ELR (cell line): ENCODE measurements around the gene LYZL1.
A peak's percentile ranks its signal among the peaks of the same experiment; 100 is the strongest.
"Not testable (repeated sequence)": the region's sequence is repeated elsewhere in the genome, so short reads cannot be mapped to it uniquely, and the experiment has no call there.

Experiments used
- DNase-seq: peaks from one replicate; pipeline ENCODE4 v3.0.0-alpha.2; 2015; ENCODE audit warnings: low read depth

Gene LYZL1

DNA sequence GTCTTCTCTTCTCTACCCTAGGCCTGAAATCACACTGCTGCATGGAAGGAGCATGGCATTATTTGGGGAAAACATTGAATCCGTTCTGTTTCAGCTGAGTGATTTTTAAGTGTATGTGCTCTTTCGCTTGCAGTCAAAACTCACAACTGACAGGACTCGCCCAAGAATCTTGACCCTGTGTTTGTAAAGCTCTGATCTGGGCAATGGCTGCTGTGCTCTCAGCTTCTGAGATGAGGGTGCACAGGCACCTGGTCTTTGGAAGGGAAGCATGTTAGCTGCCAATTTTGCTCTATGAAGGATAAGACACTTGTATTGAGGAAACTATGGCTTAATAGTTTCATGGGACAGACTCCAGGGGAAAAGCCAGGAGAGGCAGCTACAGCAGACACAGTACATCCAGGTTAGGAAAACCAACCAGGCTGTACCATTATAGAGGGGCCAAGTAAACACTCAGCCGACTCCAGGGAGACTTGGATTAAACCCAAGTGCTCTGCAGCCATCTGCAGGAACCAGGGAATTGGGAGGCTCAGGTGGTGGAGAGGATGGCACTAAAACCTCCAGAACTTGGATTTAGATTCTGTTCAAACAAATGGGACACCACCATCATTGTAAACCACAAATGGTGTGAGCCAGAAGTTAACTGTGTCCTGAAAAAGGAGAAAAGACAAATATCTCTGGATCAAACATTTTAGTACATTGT lies 43.3 kb downstream of the LYZL1 start:
- no peak for DNase-seq

DNA sequence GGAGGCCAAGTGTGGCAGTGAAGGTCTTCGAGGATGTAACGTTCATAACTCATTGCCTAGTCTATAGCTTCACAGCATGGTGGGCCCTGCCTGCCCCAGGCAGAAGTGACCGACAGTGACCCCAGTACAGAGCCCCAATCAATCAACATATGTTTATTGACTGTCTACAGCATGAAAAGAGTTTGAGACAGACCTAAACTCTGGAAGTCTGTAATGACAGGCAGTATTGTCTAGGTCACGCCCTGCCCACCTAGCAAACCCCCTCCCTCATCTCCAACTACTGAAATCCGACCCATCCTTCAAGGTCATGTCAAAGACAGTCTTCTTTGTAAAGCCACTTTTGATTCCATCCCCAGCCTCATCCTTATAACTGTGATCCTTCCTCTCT lies 43.9 kb downstream of the LYZL1 start:
- DNase-seq = no peak

DNA sequence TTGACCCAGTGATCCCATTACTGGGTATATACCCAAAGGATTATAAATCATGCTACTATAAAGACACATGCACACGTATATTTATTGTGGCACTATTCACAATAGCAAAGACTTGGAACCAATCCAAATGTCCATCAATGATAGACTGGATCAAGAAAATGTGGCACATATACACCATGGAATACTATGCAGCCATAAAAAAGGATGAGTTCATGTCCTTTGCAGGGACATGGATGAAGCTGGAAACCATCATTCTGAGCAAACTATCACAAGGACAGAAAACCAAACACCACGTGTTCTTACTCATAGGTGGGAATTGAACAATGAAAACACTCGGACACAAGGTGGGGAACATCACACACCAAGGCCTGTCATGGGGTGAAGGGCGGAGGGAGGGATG lies 48.7 kb downstream of the LYZL1 start:
- not testable (repeated sequence) for DNase-seq

DNA sequence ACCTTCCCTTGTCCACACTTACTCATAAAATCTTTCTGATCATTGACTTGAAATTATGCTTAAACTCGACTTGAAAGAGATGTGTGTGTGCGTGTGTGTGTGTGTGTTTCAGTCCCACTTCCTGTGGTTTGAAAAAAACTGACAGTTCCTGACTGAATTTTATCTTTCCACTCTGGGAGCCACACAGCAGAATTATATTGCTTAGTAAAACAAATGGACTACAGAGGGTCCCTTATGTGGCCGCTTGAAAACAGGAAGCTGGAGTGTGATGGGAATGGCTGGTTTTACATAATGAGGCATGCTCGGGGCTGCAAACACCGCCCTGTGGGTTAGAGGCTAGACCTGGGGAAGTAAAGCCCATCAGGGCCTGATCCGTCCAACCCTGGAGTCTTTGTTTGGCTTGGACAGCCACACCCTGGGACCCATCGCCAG lies 54.8 kb downstream of the LYZL1 start:
- DNase-seq = no peak

DNA sequence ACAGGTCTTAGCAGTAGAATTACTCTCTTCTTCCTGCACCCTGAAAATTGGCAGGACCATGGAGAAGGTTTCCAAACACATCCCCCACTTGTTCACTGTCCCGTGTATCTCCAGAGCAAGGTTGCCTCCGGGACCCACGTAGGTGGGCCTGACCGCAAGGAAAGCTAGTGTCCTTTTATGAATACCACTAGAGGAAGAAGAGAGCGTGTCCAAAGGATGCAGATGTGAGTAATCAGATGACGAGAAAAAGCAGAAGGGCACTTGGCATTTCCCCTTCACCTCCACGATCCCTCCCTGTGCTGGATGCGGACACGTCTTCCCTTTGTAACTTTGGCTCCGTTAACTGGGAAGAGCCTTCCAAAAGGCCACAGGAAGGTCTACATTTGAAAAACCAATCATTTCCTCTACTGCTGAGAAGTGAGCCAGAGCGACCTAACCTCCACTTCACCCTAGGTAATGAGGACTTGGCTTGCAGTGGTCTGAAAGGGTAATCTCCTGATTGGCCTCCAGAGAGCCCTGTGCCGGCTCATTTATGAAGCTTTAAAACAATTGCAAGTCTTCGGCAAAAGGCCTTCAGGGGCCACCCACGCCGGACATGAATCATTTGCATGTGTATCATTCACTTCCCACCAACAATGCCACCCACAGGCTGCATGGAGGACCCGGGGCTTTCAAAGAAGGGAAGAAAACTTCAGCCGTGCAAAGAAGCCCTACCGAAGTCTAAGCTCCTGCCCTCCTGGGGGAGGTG lies 55.4 kb downstream of the LYZL1 start:
- peak; percentile 81 for DNase-seq

DNA sequence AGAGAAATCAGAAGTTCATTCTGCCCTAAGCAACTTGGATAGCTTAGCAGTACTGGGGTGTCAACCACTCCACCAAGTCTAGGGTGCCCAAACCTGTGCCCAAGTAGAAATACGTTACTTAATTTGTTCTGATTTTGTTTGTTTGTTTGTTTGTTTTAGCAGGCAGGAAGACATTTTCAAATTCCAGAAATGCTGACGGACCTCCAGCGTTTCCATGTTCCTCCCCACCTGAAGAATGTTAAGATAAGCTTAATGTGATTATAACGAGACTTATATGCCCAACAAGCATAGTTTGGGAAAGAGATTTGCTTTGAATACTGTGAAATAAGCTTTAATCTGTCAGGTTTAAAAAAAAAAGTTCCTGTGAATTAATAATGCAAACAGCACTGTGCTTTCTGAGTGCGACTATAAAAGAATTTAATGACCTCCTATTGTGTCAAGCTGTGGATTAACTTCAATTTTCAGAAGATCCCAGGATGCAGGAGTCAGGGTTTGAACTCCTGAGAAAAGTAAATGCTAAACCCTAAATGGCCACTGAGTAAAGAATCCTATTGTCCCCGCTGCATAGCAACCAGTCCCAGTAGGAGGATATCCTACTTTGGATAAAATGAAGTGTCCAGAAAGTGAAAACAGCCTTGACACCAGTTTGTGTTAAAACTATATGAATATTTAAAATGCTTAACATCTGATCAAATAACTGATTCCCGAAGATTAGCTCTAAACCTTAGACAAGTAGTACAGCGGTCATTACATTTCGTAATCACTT lies 56.5 kb downstream of the LYZL1 start:
- no peak for DNase-seq

DNA sequence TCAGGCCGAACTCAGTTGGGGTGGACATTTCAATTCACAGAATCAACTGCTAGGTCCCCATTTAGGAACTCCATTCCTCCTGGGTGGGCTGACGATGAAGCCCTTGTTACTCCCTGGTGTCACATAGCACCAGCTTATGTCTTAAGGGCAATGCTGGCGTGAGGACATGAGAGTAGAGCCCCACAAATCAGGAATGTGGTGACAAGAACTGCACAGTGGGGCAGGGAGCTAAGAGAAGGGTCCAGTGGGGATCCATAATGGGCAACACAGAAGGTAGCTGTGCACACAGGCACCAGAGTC lies 57.0 kb downstream of the LYZL1 start:
- DNase-seq = no peak

DNA sequence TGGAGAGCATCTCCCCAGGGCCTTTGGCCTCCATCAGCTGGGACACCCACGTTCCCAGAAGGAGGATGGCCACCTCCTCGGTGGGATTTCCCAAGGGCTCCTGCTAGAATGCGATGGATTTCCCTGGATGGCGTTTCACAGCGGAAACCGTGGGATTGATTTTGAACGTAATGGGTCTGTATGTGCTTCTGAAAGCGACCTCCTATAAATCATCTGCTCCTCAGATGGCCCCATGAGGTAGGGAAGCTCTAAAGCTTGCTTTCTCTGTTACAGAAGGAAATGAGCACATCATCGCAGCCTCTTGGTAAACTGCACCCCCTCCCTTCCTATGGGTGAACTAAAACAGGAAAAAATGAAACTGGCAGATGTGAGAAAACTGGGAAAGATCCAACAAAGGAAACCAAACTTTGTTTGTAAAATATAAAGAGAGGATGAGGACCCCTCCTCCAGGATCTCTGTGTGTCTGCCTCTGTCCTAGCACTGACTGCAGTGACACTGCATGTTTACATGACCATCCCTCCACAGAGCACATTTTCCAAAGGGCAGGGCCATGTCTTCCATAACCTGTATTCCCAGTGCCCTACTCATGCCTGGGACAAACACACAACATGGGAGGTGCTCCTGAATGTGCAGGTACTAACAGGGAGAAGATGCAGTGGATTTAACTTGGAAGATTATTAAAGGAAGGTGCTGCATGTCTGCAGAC lies 57.6 kb downstream of the LYZL1 start:
- DNase-seq = no peak

DNA sequence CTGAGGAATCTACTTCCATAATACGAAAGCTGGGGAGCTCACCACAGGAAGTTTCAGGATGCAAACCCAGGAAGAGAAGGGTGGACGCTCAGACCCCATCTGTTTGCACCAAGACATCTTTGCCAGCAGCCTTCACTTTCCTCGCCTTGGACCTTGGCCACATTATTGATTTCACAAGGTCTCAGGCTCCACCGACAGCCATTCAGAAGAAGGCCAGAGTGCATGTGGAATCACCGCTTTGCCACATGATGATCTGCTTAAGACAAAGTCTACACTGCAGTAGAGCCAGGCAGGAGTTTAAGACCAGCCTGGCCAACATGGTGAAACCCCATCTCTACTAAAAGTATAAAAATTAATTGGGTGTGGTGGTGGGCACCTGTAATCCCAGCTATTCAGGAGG lies 60.0 kb downstream of the LYZL1 start:
- DNase-seq = no peak

DNA sequence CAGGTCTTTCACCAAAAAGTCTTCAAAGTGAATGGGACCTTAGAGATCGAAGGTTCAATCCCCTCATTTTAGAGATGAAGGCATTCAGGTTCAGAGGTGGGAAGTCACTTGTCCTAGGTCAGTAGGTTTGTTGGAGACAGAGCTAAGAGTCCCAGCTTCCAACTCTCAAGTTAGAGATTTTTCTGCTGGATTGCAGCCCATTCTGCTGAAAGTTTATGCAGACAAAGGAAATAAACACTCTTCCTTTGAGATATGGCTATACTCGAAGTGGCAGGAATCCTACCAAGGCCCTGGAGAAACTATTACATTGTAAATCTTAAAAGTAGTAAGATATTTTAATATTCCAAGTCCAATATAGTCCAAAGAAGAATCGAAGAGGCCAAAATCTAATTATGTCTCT lies 64.4 kb downstream of the LYZL1 start:
- no peak for DNase-seq

DNA sequence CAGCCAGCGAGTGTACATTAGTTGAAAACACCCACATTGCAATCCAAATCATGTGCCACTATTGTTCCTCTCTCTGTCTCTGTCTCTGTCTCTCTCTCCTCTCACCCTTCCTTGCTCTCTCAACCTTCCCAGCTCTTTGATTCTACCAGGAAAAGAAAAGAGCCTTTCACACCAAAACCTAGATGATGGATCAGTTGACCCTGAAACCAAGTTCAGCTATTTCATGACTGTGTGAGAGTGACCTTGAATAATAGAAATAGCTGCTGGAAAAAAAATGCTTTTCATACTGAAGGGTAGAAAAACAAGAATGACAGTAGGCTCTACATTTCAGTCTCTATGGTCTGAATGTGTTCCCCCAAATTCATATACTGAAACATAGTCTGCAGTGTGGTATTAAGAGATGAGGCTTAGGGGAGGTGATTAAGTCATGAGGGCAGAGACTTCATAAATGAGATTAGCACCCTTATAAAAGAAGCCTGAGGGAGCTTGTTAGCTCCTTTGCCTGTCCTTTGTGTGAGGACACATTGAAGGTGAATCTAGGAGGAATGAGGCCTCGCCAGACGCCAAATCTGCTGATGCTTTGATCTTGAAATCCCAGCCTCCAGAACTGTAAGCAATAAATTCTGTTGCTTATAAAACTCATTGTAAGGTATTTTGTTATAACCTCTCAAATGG lies 65.2 kb downstream of the LYZL1 start:
- DNase-seq = no peak

DNA sequence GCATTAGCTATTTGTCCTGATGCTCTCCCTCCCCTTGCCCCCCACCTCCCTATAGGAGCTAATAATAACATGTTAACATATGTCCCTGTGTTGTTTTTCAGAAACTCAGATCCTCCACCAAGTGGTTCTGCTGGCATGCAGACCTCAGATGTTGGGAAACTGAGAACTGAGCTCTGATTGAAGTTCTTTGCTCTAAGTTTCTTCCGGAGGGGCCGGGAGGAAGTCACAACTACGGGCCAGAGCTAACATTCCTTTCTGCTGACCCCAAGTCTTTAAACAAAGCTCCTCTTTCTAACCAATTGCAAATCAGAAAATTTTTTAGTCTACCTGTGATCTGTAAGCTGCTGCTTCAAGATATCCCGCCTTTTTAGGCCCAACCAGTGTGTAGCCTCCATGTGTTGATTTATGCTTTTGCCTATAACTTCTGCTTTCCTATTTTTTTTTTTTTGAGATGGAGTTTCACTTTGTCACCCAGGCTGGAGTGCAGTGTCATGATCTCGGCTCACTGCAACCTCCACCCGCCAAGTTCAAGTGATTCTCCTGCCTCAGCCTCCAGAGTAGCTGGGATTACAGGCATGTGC lies 66.6 kb downstream of the LYZL1 start:
- DNase-seq = no peak

DNA sequence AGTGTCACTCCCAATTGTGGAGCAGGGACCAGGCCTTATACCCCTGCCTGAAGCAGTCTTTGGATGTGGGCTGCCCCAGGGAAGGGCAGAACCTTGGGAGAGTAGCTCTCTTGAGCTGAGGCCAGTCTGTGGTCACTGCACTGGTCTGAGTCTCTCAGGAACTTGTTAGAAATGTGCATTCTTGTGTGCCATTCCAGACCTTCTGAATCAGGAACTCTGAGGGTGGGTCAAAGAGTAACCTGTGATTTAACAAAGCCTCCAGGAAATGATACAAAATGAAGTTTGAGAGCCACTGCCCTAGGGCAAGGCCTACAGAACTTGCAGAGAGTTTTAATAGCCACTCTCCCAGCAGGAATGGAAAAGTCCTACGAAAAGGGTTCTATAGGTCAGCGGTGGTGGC lies 68.1 kb downstream of the LYZL1 start:
- DNase-seq = peak; percentile 39

DNA sequence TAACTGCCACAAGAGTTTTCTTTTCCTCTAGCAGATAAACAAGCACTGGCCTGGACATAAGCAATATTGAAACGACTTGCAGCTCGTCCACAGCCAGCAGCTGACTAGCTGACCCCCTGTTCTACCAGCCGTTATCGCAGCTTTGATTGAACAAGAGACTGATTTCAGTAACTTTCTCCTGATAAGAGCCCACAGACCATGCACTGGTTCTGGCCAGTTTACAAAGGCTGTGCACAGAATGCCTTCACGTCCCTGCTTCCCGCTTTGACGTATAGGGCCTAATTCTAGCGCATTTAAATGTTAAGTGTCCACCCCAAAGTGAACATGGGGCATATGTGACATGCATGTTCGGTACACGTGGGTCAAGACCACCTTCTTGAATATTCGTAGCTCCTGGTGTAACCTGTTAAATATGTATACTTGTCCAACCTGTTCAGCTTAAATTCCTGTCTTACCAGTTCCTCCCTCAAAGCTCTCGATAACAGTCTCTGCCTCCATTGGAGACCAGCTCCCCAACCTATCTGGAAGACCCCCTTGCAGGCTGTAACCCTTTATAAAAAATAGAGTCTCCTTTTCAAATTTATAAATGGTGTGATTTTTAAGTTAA lies 69.2 kb downstream of the LYZL1 start:
- DNase-seq = no peak

DNA sequence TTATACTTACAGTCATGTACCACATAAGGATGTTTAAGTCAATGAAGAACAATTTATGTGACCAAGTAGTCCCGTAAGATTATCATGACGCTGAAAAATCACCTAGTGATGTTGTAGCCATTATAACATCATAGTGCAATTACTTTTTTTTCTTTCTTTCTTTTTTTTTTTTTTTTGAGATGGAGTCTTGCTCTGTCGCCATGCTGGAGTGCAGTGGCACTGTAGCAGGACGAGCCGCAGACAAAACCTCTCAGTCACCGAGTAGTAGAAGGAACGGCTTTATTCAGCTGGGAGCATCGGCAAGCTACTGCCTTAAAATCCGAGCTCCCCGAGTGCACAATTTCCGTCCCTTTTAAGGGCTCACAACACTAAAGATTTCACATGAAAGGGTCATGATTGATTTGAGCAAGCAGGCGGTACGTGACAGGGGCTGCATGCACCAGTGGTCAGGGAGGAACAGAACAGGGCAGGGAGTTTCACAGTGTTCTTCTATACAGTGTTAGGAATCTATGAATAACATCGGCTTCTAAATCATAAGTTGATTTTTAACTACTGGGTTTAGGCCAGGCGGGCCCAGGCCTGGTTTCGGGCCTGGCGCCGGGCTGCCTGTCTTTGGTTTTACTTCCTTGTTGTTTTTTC lies 71.5 kb downstream of the LYZL1 start:
- DNase-seq = not testable (repeated sequence)
